ENCODE results near the gene NKX6-1. TPM values are rescaled to one million over a fixed set of nuclear protein-coding genes. Genes with fewer than 3 reads are reported as not detected.

The NKX6-1 gene
- total RNA-seq, 1 experiment from 2014 or later, result 0.14 TPM

- Histone ChIP-seq H3K4me3 (ENCODE audit: low read depth, low read length) (no peak overlapping the region), H3K9me3 (no peaks in the 10 kb centered on the region), H3K4me1 (no peaks in the 10 kb centered on the region), H3K36me3 (ENCODE audit: control insufficient read depth, insufficient read depth, low read length) (no peaks in the 10 kb centered on the region), H3K27me3 (replicated peaks; ENCODE audit: control insufficient read depth, insufficient read depth, low read length) (no peaks in the 10 kb centered on the region)
- BruUV-seq (replicated peaks), result no TSS peak
- no peaks in the 10 kb centered on the region for H3K9me3 Mint-ChIP-seq (ENCODE audit: unreplicated experiment)
- no peaks in the 10 kb centered on the region for H3K4me1 Mint-ChIP-seq (ENCODE audit: low read depth, unreplicated experiment)
- peaks cover 6% of the 10 kb centered on the region for H3K36me3 Mint-ChIP-seq (ENCODE audit: insufficient read depth, unreplicated experiment)
- no peak for DNase-seq
- H3K27me3 Mint-ChIP-seq (ENCODE audit: insufficient read depth, unreplicated experiment), result peaks cover 8% of the 10 kb centered on the region
- CTCF ChIA-PET, result no interaction called here
- intact Hi-C loops (cut with micrococcal nuclease; ENCODE audit: unreplicated experiment), result no loop called here
- H3K4me3 Mint-ChIP-seq (ENCODE audit: unreplicated experiment), result no peak overlapping the region
- POLR2A ChIA-PET, result no interaction called here
- no peak for TF ChIP-seq CTCF (IDR thresholded peaks at IDR 0.05; ENCODE audit: insufficient read depth in 1 of 2, low read depth in 1 of 2, low read length in 1 of 2, severe bottlenecking in 1 of 2, unreplicated experiment in 1 of 2)
- H3K27ac Mint-ChIP-seq (ENCODE audit: unreplicated experiment), result no peak overlapping the region
Measured at GRCh38 chr4:84480082-84480481, 19.0 kb downstream of the NKX6-1 start.

- Histone ChIP-seq H3K4me1 (no peaks in the 10 kb centered on the region), H3K27me3 (replicated peaks; ENCODE audit: control insufficient read depth, insufficient read depth, low read length) (no peaks in the 10 kb centered on the region), H3K36me3 (ENCODE audit: control insufficient read depth, insufficient read depth, low read length) (no peaks in the 10 kb centered on the region), H3K4me3 (ENCODE audit: low read depth, low read length) (no peak overlapping the region), H3K9me3 (no peaks in the 10 kb centered on the region)
- ChIA-PET POLR2A (no interaction called here), CTCF (no interaction called here)
- intact Hi-C loops (cut with micrococcal nuclease; ENCODE audit: unreplicated experiment), result no loop called here
- no peak overlapping the region for H3K4me3 Mint-ChIP-seq (ENCODE audit: unreplicated experiment)
- H3K27ac Mint-ChIP-seq (ENCODE audit: unreplicated experiment), result no peak overlapping the region
- H3K27me3 Mint-ChIP-seq (ENCODE audit: insufficient read depth, unreplicated experiment), result peaks cover 8% of the 10 kb centered on the region
- H3K36me3 Mint-ChIP-seq (ENCODE audit: insufficient read depth, unreplicated experiment), result peaks cover 6% of the 10 kb centered on the region
- peak in 1 of 2 experiments; percentile 26 for TF ChIP-seq CTCF (IDR thresholded peaks at IDR 0.05; ENCODE audit: insufficient read depth in 1 of 2, low read depth in 1 of 2, low read length in 1 of 2, severe bottlenecking in 1 of 2, unreplicated experiment in 1 of 2)
- no peaks in the 10 kb centered on the region for H3K4me1 Mint-ChIP-seq (ENCODE audit: low read depth, unreplicated experiment)
- H3K9me3 Mint-ChIP-seq (ENCODE audit: unreplicated experiment), result no peaks in the 10 kb centered on the region
- BruUV-seq (replicated peaks), result no TSS peak
- DNase-seq, result no peak
Measured at GRCh38 chr4:84479663-84480062, 19.4 kb downstream of the NKX6-1 start.

- Mint-ChIP-seq H3K27me3 (ENCODE audit: insufficient read depth, unreplicated experiment) (peaks cover 8% of the 10 kb centered on the region), H3K9me3 (ENCODE audit: unreplicated experiment) (no peaks in the 10 kb centered on the region), H3K4me3 (ENCODE audit: unreplicated experiment) (no peak overlapping the region), H3K4me1 (ENCODE audit: low read depth, unreplicated experiment) (no peaks in the 10 kb centered on the region), H3K36me3 (ENCODE audit: insufficient read depth, unreplicated experiment) (peaks cover 6% of the 10 kb centered on the region), H3K27ac (ENCODE audit: unreplicated experiment) (no peak overlapping the region)
- CTCF ChIA-PET, result no interaction called here
- BruUV-seq (replicated peaks), result no TSS peak
- no peak for DNase-seq
- POLR2A ChIA-PET, result no interaction called here
- intact Hi-C loops (cut with micrococcal nuclease; ENCODE audit: unreplicated experiment), result no loop called here
- H3K36me3 ChIP-seq (ENCODE audit: control insufficient read depth, insufficient read depth, low read length), result no peaks in the 10 kb centered on the region
- no peak for TF ChIP-seq CTCF (IDR thresholded peaks at IDR 0.05; ENCODE audit: insufficient read depth in 1 of 2, low read depth in 1 of 2, low read length in 1 of 2, severe bottlenecking in 1 of 2, unreplicated experiment in 1 of 2)
- no peaks in the 10 kb centered on the region for H3K27me3 ChIP-seq (replicated peaks; ENCODE audit: control insufficient read depth, insufficient read depth, low read length)
- H3K9me3 ChIP-seq, result no peaks in the 10 kb centered on the region
- no peak overlapping the region for H3K4me3 ChIP-seq (ENCODE audit: low read depth, low read length)
- no peaks in the 10 kb centered on the region for H3K4me1 ChIP-seq
Measured at GRCh38 chr4:84477738-84478137, 21.4 kb downstream of the NKX6-1 start.
